K562 (cell line): ENCODE results near the gene CUEDC2. TPM values are rescaled to one million over a fixed set of nuclear protein-coding genes. Genes with fewer than 3 reads are reported as not detected.

Experiments
- CREB1 ChIP-seq, 2 experiments: sonication (generic) in 1 of 2; formaldehyde crosslinking in 1 of 2; IDR thresholded peaks; 2 replicates each; pipeline versions ENCODE4 v1.6.1 to v1.8.0; 2012 to 2022; ENCODE audit warnings: inconsistent platforms in 1 of 2, mild to moderate bottlenecking in 1 of 2, missing genetic modification reagents in 1 of 2, moderate library complexity in 1 of 2
- CREM ChIP-seq: IDR thresholded peaks from 2 replicates; pipeline ENCODE4 v1.6.1; 2014; ENCODE audit warnings: antibody characterized with exemption, low read depth
- DMBX1 ChIP-seq: fragments of 250-450 bp; sonication (Bioruptor Pico); IDR thresholded peaks from 2 replicates; pipeline ENCODE4 v1.8.0; 2022; ENCODE audit warnings: inconsistent platforms, mild to moderate bottlenecking, moderate library complexity, borderline replicate concordance
- EHMT2 ChIP-seq: fragments of 450-650 bp; IDR thresholded peaks from 2 replicates; pipeline ENCODE4 v1.6.1; 2018; ENCODE audit warnings: antibody characterized with exemption
- ETV5 ChIP-seq: sonication (generic); formaldehyde crosslinking; IDR thresholded peaks from 2 replicates; pipeline ENCODE4 v1.4.0; 2020; ENCODE audit warnings: low read depth, mild to moderate bottlenecking, missing genetic modification reagents
- FIP1L1 ChIP-seq: fragments of 200-400 bp; formaldehyde crosslinking; IDR thresholded peaks from 2 replicates; pipeline ENCODE4 v1.6.1; 2018; ENCODE audit warnings: mild to moderate bottlenecking, low read depth, low read length; ENCODE audit not compliant: poor library complexity, severe bottlenecking
- HNRNPL ChIP-seq: fragments of 200-400 bp; formaldehyde crosslinking; IDR thresholded peaks from 2 replicates; pipeline ENCODE4 v1.6.1; 2017; ENCODE audit warnings: low read depth, mild to moderate bottlenecking, low read length
- PHB2 ChIP-seq: fragments of 450-650 bp; IDR thresholded peaks from 2 replicates; pipeline ENCODE4 v1.6.1; 2017; ENCODE audit warnings: low read depth
- REST ChIP-seq, 2 experiments: fragments of 450-650 bp; formaldehyde crosslinking in 1 of 2; IDR thresholded peaks; 2 replicates each; pipeline versions ENCODE4 v1.4.0 to v1.6.1; 2014 to 2020; ENCODE audit warnings: mild to moderate bottlenecking in 2 of 2, borderline replicate concordance in 1 of 2, low read depth in 1 of 2
- SAFB ChIP-seq: fragments of 200-400 bp; formaldehyde crosslinking; IDR thresholded peaks from 2 replicates; pipeline ENCODE4 v1.6.1; 2017; ENCODE audit warnings: low read depth, low read length, borderline replicate concordance
- SMARCA5 ChIP-seq: fragments of 450-650 bp; IDR thresholded peaks from 2 replicates; pipeline ENCODE4 v1.6.1; 2016
- USF1 ChIP-seq: sonication (generic); formaldehyde crosslinking; IDR thresholded peaks from 2 replicates; pipeline ENCODE4 v1.9.0; 2022; ENCODE audit warnings: mild to moderate bottlenecking, missing genetic modification reagents
- ZBTB17 ChIP-seq: fragments of 450-650 bp; formaldehyde crosslinking; IDR thresholded peaks from 2 replicates; pipeline ENCODE4 v1.4.0; 2020; ENCODE audit warnings: mild to moderate bottlenecking
- ZNF165 ChIP-seq: fragments of 250-450 bp; sonication (Bioruptor Pico); IDR thresholded peaks from 2 replicates; pipeline ENCODE4 v1.4.0; 2020; ENCODE audit warnings: borderline replicate concordance
- ZNF408 ChIP-seq: fragments of 250-450 bp; sonication (Bioruptor Pico); IDR thresholded peaks from 2 replicates; pipeline ENCODE4 v1.4.0; 2020; ENCODE audit warnings: low read depth, mild to moderate bottlenecking, moderate library complexity
- ZNF431 ChIP-seq: sonication (generic); formaldehyde crosslinking; IDR thresholded peaks from 2 replicates; pipeline ENCODE4 v1.8.0; 2022; ENCODE audit warnings: mild to moderate bottlenecking, missing genetic modification reagents
- polyA plus RNA-seq, 8 experiments: library from polyadenylated mRNA; depleted of rRNA in 4 of 8; stranded (reverse) in 5 of 8; unstranded in 3 of 8; fragments of >200 nt; fragmentation: Nextera tagmentation in 2 of 8; fragmentation: Illumina TruSeq in 1 of 8; extraction: Ambion mirVana in 2 of 8; extraction: Trizol in 1 of 8; gene quantifications; 2 replicates each; pipeline versions ENCODE4 v1.2.1 to v1.2.3, GENCODE V29; 2011 to 2014; ENCODE audit warnings: inconsistent platforms in 1 of 8, missing spikeins in 1 of 8
- total RNA-seq, 7 experiments: library from RNA; depleted of rRNA in 6 of 7; stranded (reverse); fragments of >200 nt in 6 of 7; fragmentation: Illumina TruSeq in 2 of 7; extraction: Trizol in 2 of 7; gene quantifications; 2 replicates each; pipeline versions ENCODE4 v1.2.1 to v1.2.3, GENCODE V29; 2011 to 2021; ENCODE audit warnings: low replicate concordance in 1 of 7
- TF ChIP-seq, protein P1 (sequence below): fragments of 250-450 bp; sonication (Bioruptor Pico); IDR thresholded peaks from 2 replicates; pipeline ENCODE4 v1.8.0; 2021; ENCODE audit warnings: borderline replicate concordance, mild to moderate bottlenecking, moderate library complexity; ENCODE audit not compliant: poor library complexity, severe bottlenecking

Gene CUEDC2
- total and polyA plus RNA-seq, 9 of the 15 experiments (the other 6 are each of a cell fraction or from before 2014, with no cell fraction given): 8.5 to 48.9 (median 27.4) TPM

DNA sequence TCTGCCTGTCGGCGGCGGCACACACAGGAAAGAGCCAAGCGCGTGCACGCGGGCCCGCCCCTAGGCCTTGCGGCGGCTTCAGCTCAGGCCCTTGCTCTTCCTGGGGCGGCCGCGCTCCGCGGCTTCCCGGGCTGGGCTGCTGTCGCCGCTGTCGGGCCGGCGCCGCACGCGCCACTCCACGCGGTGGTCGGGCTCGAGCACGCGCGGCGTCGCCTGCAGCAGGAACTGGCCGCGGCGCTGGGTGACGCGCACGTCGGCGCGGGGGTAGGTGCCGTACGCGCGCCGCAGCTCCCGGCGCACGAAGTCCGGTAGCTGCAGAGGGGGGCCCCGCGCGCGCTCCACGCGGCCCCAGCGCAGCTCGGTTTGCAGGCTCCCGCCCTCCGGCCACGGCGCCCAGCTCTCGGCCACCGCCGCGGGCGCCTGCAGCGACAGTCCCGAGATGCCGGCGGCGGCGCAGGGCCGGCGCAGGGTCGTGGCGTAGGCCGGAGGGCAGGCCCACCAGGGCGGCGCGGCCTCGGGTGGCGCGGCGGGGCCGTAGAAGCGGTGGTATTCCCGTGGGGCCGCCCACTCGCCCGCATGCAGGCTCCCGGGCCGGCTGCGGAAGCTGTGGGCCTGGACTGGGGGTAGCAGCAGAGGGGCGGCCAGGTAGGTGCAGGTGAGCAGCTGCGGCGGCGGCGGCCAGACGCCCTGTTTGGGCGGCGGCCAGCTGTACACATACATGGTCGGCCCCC is 18.2 kb upstream of the CUEDC2 start (continued):
- peak; percentile 26; the same call in 1 of the 2 replicates for TF ChIP-seq REST (IDR thresholded peaks at IDR 0.05; ENCODE audit: borderline replicate concordance)
- peak; percentile 83; the same call in 1 of the 2 replicates for TF ChIP-seq REST (CRISPR knock-in tag; IDR thresholded peaks at IDR 0.05; ENCODE audit: low read depth)
- TF ChIP-seq CREM: peak; percentile 68
- peak; percentile 12 for TF ChIP-seq FIP1L1
- peak; percentile 70; the same call in 1 of the 2 replicates for TF ChIP-seq ETV5
- TF ChIP-seq CREB1 (IDR thresholded peaks at IDR 0.05): peak; percentile 24; the same call in 1 of the 2 replicates
- no peak for TF ChIP-seq CREB1 (CRISPR knock-in tag; IDR thresholded peaks at IDR 0.05)
- TF ChIP-seq ZNF408 (CRISPR knock-in tag): no peak
- TF ChIP-seq ZNF165 (CRISPR knock-in tag): no peak
- TF ChIP-seq SMARCA5: no peak
- TF ChIP-seq ZNF431 (CRISPR knock-in tag): no peak
- TF ChIP-seq, protein P1, sequence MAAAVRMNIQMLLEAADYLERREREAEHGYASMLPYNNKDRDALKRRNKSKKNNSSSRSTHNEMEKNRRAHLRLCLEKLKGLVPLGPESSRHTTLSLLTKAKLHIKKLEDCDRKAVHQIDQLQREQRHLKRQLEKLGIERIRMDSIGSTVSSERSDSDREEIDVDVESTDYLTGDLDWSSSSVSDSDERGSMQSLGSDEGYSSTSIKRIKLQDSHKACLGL (CRISPR knock-in tag): no peak
- TF ChIP-seq EHMT2: no peak
- no peak for TF ChIP-seq USF1 (CRISPR knock-in tag)
- no peak for TF ChIP-seq PHB2
- TF ChIP-seq ZBTB17: peak; percentile 53; the same call in 1 of the 2 replicates
- TF ChIP-seq SAFB: peak; percentile 38; the same call in 1 of the 2 replicates
- TF ChIP-seq DMBX1 (CRISPR knock-in tag): peak; percentile 64; the same call in 1 of the 2 replicates
- no peak for TF ChIP-seq HNRNPL
